HG02852 (cell line): ENCODE measurements around the gene RRM2.

Source experiments
- ATAC-seq: cut with Tn5 transposase; IDR thresholded peaks from one replicate; pipeline ENCODE4 v1.9.1; 2021; ENCODE audit warnings: mild to moderate bottlenecking, moderate library complexity; ENCODE audit not compliant: unreplicated experiment

RRM2 gene

DNA sequence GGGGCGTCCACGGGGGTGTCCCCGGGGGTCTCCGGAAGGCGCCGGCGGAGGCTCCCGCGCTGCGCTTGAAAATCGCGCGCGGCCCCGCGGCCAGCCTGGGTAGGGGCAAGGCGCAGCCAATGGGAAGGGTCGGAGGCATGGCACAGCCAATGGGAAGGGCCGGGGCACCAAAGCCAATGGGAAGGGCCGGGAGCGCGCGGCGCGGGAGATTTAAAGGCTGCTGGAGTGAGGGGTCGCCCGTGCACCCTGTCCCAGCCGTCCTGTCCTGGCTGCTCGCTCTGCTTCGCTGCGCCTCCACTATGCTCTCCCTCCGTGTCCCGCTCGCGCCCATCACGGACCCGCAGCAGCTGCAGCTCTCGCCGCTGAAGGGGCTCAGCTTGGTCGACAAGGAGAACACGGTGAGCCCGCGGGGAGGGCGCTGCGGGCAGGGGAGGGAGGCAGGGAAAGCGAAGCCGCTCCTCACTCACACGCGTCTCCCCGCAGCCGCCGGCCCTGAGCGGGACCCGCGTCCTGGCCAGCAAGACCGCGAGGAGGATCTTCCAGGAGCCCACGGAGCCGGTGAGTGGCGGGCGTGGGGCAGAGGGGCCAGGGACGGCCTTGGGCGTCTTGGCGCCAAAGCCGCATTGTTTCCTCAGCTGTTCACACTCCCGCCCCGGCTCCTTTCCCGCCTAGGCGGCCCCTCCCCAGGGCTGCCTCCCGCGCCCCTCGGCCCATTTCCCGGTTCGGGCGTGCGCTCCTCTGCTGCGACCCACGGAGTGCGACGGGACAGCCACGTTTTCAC, at the start of gene RRM2:
TSS of gene RRM2 (plus strand) at position 240 of the 781 bp plus-strand sequence. CDS start at position 300, 60 bp downstream.
- ATAC-seq: peak; percentile 66

DNA sequence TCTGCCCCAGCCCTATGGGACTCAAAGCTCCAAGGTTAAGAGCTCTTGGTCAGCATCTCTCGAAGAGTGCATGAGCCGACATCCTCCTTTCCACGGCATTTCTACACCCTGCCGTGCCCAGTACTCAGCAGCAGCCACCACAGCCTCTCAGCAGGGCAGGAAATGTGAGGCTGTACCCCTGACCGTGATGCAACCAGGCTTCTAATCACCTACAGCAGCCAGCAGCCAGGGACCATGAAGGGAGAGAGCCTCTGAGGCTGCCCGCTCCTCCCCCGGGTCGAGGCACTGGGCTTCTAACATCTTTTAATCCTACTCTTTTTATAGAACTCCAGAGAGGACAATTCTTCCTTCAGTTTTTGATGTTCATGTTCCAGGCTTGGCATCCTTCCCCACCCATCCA, 48.8 kb upstream of the RRM2 start:
- no peak for ATAC-seq

DNA sequence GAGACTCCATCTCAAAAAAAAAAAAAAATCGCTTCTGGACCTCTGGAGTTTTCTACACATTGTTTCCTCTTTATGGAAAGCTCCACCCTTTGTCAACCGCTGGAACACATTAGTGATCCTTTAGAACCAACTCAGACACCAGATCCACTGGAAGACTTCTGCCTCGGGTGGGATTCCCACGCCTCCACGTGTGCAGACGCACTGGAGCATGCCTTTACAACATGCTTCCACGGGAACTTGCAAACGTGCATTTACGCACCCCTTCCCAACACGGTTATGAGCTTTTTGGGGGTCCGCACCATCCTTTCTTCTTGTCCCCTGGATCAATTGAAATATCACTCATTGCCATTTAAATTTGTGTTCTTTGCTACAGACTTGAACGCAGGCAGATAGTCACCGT, 47.4 kb upstream of the RRM2 start:
- no peak for ATAC-seq

DNA sequence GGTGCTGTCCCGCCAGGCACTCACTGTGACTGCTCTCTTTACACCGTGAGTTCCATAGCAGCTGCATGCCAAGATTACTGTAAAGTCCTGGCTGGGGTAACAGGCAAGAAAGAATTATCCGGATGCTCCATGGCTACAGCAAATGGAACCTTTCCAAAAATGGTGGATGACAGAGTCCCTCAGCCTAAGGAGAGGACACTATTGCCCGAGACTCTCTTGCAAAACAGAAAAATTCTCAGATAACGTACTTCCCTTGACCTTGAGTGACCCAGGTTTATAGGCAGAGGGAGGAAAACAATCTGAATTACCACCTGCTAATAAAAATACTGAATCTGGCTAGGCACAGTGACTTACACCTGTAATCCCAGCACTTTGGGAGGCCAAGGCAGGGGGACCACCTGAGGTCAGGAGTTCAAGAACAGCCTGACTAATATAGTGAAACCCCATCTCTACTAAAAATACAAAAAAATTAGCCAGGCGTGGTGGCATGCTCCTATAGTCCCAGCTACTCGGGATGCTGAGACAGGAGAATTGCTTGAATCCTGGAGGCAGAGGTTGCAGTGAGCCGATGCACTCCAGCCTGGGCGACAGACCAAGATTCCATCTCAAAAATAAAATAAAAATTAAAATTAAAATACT, 46.8 kb upstream of the RRM2 start:
- ATAC-seq: no peak

DNA sequence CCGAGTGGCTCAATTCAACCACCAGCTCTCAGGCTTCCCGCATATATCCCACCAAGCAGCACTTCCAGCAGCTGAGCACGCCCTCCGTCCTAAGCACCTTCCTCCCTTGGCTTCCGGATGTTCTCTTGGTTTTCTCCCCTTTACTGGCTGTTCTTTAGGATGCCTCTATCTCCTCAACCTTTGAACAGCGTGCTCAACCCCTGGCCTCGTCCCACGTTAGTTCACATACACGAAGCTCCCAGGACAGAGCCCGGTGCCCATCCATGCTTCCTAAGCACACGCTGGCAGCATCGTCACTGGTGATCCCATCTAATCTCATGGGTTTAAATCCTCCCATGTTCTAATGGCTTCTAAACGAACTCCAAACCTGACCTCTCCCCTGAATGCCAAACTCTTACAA, 46.0 kb upstream of the RRM2 start:
- ATAC-seq: no peak

DNA sequence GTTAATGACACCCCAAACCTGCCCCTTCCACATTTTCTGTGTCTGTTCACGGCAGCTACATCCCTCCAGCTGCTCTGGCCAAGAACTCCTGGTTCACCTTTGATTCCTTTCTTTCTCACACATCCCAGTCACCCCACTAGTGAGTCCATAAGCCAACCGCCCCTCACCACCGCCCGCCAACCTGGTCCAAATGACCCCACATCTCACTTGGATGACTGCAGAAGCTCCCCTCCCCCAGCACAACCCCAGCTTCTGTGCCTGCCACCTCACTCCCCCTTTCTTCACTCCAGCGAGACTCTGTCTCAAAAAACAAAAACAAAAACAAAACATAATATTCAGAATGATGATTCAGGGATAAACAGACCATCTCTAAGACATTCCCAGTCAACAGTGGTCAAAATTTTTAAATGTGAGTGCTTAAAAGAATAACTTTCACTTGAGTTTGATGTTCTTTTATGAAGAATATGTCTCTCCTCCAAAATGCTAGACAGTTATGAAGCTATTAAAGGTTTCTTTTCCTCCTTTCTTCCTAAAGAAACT, 45.5 kb upstream of the RRM2 start:
- ATAC-seq: no peak

DNA sequence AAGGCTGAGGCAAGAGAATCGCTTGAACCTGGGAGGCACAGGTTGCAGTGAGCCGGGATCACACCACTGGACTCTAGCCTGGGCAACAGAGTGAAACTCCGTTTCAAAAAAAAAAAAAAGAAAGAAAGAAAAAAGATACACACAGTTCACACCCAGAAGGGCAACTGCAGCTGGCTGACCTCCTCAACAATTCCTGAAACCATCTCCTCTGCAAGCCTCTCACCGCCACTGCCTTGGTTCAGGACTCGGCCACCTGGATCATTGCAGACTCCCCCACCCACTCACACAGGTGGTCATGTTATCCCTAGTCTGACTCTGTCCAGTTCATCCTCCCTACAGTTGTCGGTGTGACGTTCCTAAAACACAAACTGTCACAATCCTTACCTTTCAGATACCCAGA, 44.5 kb upstream of the RRM2 start:
- ATAC-seq: no peak

DNA sequence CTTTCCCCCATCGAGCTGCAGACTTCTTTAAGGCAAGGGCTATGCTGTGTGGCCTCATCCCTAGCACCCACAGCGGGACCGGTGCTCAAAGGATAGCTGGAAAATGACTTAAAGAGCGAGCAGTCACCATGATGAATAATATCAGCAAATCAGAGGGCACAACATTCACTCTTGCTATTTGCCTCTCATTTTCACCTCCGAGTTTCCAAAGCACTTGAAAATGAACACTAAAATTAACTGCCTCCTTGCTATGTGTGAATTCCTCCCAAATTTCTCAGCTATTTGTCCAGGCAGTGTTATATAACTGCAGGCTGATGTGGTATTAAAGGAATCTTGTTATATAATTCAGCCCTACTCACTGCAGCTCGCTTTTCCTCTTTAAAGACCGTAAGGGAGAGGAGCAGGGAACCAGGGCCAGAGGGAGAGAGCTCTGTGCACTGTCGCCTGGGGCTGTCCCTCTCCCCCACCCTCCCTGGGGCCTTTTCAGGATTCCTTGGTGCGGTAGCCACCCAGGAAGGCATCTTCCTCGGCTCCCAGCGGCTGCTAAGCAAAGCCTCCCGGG, 43.8 kb upstream of the RRM2 start:
- no peak for ATAC-seq

DNA sequence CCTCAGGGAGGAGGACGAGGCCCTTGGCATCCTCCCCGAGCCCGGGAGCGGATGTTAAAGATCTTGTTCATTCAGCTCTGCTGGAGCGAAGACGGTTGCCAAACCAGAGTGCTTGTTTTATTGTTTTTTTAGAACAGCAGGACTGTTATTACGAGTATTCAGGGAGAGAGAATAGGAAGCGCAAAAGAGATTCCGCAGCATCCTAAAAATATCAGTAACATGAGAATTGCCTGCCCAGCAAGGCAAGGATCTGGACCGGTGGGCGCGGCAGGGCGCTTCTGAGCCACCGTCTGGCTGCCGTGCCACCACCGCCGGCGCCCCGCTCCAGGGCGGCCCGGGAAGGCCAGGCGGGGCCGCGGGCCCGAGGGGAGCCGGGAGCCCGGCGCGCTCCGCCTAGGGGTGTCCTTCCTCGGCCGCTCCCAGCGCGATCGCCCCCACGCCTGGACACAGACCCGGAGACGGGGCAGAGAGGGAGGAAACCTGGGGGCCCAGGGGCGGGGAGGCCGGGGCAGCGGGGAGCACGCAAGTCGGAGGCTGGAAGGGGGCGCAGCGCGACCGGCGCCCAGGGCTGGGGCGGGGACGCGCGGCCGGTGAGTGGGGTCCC, 43.2 kb upstream of the RRM2 start:
- ATAC-seq: peak; percentile 20

DNA sequence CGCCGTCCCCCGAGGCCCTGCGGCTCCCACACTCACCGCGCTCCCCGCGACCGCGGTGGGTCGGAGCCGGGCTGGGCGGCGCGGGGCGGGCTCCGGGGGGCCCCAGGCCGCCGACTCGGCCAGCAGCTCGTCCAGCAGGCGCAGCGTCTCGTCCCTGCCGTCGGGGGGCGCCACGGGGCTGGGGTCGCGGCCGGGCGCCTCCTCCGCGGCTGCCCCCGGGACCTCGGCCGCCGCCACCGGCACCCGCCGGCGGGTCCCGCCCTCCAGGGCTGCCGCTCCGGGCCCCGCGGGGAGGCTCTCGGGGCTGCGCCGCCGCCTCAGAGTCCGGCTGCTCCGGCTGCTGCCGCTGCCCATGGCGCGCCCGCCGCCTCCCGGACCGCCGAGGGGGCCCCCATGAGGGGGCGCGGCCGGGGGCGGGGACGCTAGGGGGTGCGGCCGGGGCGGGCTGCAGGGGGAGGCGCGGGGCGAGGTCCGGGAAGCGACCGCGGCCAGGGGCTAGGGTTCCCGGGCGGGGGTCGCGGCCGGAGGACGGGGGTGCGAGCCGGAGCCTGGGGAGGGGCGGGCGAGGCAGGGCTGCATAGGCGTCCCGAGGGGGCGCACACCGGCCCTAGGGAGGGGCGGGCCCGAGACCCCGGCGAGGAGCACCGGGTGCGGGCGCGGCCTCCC, 42.5 kb upstream of the RRM2 start, which contains the start of gene CYS1:
TSS of gene CYS1 (minus strand) at position 542 of the 666 bp plus-strand sequence. CDS start at position 354, 188 bp downstream.
- peak; percentile 28 for ATAC-seq

DNA sequence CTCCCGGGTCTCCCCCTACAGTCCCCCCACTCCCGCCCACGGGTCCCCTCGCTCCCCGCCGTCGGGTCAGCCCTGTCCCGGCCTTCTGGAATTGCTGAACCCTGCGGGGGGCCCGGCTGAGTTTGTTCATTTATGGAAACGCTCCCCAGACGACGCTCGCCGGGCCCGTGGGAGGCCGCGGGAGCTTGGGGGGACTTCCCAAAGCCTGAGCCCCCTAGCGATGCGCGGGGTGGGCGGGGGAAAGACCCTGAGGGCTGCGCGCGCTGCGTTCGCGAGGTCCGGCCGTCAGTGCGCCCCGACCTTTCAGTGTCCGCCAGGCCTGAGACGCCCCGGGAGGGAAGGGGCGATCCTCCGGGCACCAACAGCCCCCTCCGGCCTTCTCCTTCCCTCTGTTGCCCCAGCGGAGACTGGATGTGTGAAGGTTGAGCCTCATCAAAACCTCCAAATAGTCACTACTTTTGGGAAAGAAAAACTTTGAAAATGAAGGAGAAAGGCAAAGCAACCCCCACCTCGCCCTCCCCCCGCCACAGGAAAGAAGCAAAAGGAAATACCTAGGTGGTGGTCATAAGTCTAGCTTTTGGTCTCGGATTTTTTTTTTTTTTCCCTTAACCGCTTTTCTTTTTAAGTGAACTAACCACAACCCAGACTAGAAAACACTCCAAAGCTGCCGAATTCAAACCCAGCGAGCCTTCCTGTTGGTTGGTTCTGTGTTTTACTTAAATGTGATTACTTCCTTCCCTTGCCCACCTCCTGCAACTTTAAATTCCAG, 41.8 kb upstream of the RRM2 start:
- ATAC-seq: peak; percentile 16

DNA sequence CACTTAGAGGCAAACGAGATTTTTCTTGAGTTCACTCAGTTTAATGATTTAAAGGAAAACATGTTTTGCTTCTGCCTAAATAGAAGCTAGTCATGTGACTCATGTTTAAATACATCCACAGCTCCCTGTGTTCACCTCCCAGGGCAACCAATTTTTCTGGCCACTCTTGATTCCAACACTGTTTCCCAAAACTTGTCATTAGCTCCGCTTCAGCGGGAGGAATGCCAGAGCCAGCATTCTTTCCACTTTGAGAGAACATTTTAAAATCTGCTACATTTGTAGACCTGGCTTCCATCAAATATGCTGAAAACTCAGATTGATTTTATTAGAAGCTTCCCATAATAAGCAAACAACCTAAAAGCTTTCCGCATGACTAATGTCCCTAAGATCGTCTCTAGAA, 39.5 kb upstream of the RRM2 start:
- ATAC-seq: no peak

DNA sequence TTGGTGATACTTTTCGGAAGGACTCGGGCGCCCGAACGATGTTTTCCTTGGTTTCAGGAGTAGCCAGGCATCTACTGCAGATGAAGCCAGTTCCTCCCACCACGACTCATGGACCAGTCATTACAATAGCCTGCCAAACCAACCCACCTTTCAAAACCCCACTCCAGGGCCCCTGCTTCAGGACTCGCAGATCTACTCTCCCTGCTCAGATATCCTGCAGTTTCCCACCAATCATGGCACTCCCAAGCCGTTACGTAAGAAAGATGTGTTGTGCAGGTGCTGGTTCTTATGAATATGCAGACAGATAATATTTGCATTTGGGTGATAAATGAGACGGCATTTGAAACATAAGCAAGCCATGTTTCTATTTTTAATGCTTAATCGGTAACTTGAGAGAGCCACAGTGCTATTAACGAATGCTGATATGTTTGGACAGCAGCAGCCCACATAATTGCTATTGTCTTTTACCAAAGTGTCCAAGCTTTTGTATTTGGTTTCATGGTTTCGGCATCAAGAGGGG, 38.8 kb upstream of the RRM2 start:
- no peak for ATAC-seq

DNA sequence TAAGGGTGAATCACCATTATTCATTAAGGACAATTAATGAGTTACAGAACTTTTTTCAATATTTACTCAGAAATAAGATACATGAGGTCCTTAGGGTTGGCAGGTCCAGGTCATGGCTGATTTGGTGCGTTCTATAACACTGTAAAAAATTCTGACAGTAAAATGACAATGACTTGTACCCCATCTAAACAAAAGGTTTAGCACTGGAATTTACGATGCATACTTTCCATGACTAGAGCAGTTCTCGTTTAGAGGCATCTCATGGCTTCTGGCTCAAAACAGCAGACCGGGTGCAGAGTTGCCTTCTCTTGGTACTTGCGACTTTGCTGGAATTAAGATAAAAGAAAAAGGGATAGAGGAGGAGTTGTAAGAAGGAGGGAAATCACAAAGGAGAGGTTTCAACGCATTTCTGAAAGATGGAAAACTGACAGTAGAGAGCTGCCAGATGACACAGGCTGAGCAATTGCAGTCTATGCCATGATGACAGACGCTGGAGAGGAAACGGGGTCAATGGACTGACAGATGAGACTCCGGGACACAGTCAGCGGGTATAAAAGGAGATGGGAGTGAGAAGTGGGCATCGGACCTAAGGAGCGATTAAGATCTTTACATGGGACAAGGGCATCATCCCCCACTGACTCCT, 38.2 kb upstream of the RRM2 start:
- ATAC-seq: no peak

DNA sequence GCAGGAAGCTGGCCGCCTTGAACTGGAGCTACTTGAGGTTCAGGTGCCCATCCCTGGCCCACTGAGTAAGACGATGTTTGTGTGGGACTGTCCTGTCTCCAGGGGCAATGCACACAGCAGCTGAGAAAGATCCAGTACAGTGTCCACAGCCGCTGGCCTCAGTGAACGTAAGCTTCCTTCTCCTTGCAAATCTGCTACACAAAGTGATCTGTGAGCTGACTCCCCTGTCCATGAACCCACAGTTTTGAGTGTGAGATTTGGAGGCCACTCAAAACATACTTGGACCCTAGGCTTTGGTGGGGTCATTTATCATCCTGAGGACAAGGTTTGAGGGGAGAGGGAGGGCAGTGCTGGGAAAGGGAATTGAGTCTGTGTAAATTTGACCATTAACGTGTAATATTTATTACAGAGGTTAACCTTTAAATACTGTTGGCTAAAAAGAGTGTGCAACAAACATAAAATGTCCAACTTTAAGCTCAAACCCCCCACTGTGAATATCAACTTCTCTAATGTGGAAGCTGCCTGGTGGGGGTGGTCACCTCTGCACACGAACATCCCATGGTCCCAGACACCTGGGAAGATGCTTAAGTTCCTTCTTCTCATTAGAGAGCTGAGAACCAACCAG, 37.4 kb upstream of the RRM2 start:
- no peak for ATAC-seq

DNA sequence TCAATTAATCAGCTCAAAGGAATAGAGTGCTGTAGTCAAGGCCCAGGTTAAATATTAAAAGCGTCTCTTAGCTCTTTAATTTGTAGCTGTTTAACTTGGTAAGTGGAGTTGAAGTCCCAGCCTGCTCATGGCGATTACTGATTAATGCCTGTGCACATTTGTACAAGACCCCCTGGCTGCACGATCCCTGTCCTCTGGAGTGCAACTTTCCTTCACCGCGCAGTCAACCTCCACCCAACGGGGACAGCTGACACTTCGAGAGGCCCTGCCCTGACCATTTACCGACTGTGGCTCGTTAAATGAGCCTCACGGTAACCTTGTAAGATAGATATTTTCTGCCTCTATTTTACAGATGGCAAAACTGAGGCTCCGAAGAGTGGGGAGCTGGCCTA, 36.9 kb upstream of the RRM2 start:
- no peak for ATAC-seq

DNA sequence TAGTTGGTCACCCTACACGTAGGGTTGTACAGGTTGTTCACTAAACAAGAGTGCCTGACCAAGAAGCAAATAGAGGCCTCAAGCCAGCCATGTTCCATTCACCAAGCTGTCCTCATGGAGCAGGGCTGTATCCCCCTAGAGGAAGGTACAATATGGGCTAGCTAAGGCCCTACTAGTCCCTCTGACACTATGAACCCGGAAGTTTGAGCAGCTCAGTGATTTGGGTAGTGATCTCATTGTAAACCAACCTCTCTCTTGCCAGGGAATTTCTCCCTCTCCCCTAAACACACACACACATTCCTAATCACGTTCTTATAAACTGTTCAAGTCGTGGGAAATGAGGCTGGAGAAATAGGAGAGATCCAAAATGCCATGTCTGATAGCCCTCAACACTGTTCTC, 35.6 kb upstream of the RRM2 start:
- no peak for ATAC-seq

DNA sequence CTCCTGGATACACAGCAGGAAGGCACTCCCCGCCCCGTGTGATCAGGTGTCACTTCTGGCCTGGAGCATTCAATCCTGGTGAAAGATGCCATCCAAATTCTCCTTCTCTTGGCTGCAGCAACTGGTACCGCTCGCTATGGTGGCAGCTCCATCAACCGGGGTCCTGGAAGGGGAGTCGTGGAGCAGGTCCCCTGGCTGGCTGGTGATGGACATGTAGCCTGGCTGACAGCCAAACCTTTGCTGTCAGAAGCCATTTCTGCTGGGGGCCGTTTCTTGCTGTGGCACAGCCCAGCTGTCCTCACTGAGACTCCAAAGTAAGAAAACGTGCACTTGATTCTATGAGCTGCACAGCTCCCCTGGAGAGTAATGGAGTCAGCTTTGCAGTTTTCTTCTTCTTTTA, 35.2 kb upstream of the RRM2 start:
- ATAC-seq: no peak

DNA sequence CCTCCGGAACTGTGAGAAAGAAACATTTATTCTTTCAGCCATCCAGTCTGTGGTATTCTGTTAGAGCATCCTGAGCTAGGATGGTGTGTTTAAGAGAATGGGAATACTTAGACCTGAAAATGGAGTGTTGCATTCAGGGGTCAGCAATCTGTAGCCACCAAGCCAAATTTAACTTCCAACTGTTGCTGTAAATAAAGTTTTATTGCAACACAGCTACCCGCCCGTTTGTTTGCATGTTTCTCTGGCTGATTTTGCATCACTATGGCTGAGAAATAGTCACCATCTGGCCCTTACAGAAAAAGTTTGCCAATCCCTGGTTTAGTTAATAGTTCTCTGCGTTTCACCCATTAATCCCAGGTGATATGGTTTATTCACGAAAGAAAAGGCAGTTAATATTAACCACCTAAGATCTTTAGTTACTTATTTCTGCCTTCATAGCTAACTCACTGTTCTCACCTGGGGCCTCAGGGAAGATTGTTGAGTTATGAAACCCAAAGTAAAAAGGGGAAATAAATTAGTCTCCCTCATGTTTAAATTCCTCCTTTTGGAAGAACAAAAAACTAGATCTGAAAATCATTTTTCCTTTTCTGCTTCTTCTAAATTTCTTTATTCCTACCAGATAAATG, 32.9 kb upstream of the RRM2 start:
- no peak for ATAC-seq
